Hypothalamus (tissue), 51 donors: ENCODE data around the gene AGPAT2.

Experiments
- DNase-seq, 51 donors: peaks; one replicate each; lab custom pipeline; 2025; lab: John Stamatoyannopoulos, UW

Gene AGPAT2

DNA sequence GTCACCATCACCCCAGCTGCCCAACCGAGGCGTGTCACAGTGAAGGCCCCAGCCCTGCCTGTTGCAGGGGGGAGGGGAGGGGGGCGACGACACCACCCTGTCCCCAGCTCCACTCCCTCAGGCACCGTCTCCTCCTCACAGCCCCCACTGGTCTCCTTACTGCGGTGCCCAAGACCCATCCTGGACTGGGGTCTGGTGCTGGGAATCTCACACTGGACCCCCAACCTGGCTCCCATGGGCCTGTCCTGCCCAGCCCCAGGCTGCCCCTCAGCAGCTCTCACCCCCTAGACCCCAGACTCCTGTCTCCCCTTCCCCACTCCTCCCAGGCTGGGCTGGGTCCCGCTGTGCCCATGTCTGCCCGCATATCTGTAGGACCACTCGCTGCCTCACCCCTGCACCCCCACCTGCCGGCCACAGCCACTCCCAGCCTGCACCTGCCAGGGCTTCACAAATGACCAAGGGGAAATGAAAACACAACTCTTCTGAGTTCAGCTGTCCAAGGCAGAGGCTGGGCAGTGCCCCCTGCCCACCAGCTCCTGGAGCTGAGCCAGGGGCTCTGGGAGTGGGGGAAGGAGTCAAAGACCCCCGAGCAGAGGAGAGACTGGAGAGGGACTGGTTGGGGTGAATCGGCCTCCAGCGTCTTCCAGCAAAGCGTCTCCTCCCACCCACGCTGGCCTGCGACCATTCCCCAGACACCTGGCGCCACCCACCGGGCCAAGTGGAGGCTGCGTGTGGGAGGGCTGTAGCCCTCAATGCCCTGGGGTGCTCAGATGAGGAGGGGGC, 57.2 kb downstream of the AGPAT2 start:
- DNase-seq, result peak in 20 of 51 donors; percentile 9 to 55 (median 22)

DNA sequence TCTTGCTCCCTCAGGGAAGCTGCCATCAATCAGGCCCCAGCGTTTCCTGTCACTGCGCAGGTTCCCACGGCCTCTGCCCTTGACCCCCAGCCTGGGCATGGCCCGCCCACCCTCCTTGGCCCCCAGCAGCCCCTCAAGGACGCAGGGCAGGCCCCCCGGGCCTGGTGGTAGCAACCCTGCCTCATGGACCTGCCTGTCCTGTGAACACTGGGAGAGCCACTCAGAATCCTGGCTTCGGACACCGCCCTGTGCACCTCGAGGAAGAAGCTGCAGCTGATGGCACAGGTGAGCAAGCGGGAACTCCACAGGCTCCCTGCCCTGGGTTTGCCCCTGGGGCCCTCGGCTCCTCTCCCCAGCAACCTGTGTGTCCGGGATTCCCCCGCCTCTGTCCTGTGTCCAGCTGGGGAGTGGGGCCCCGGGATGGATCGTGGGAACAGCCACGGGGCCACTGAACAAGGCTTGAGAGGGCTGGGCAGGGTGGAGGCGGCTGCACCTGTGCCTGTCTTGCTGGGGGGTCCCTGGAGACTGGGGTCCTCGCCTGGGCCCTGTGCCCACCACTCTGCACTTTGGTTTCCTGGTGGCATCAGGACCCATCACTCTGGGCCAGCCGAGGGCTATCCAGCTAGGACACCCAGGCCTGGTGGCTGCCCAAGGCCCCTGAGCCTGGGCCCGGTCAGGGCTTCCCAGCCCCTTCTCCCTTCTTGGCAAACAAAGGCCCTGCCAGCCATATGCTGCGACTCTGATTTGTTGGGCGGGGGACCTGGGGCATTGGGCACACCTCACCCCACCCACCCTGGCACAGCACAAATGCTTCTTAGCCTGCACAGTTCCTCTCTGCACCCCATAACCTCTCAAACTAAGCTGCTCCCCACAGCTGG, 58.0 kb downstream of the AGPAT2 start:
- no peak for DNase-seq

DNA sequence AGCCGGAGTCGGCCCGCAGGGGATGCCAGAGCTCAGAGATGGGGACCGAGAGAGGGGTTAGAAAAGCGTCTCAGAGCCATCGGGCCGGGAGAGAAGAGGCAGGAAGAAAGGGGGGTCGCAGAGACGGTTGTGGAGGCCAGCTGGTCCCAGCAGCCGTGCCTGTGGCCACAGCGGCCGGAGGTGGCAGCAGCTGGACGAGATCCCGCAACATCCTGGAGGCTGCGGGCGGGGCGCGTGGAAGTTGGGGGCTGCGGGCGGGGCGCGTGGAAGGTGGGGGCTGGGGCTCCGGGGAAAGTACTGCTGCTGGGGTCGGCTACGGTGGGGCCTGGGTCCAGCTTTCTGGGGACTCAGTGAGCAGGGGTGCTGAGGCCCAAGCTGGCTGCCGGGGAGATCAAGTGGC, 59.0 kb downstream of the AGPAT2 start:
- DNase-seq, result no peak

DNA sequence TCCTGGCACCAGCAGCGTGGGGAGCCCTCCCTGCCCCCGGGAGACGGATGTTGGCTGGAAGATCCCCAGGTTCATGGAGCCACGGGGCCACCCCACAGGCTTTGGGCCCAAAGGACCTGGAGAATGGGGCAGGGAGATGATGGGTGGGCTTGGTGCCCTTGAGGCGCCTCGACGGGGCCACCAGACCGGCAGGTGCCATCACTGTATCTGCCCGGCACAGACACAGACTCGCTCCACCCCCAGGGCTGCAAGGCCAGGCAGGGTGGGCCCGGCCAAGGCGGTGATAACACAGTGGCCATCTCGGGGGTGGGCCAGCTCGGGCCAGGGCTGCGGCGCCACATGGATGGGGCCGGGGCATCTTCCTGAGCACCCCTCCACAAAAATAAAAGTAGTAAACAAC, 59.6 kb downstream of the AGPAT2 start:
- no peak for DNase-seq

DNA sequence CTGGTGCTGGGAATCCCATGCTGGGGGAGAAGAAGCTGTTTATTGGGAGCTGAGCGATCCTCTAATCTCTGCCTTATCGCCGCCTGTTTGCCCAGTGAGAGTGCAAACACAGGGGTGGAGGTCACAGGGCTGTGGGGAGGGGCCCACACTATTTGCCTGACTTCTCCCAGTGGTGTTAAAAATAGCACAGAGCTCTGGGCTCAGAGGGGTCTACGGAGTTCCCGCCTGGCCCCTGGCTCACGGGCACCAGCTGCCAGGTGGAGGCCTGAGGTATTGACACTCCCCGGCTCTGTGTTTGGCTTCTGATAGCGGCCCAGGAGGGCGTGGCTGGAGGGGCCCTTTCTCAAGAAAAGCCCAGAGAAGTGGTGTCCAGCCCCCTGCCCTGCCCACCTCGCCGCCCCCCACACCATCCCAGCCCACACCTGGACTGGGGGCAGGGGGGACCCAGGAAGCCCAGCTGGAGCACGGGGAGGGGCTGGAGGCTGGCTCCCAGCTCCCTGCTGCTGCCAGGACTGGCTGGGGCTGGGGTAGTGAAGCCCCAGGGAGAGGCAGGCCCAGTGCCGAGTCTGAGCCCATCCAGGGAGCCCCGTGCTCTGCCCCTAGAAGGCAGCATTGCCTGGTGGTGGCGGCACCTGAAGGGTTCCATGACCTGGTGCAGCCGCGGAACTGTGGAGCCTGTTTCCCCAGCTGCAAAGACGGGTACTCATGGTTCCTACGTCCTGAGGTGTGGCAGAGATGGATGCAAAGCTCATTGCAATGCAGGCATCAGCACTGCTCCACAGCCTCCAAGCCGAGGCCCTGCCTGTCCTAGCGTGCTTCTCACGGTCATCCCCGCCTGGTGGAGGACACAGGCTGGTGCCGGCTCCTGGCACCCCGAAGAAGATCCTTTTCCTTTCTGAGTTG, 60.3 kb downstream of the AGPAT2 start:
- no peak for DNase-seq

DNA sequence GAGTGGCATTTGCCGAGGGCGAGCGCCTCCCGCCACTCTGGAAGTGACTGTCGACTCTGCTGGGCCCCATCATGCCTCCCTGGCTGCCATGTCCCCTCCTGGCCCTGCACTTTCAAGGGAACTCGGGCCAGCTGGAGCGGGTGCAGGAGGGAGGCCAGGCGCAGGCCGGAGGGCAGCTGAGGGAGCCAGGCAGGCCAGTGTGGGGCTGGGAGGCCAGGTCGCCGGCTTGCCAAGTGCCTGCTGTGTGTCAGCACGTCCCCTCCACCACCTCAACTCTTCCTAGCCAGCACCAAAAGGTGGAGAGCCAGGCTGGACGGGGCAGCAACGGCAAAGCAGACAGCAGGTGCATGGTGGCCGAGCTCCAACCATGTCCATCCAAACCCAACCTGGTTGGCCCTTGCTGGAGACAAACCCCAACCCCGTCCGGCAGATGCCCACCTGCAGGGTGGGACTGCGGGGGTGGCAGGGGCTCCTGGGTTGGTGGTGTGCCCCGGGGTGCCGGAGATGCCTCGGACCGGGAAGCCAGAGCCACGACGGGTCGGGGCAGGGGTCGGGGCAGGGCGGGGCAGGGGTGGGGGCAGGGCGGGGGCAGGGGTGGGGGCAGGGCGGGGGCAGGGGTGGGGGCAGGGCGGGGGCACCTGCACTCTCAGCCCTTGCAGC, 61.1 kb downstream of the AGPAT2 start:
- DNase-seq, result no peak

DNA sequence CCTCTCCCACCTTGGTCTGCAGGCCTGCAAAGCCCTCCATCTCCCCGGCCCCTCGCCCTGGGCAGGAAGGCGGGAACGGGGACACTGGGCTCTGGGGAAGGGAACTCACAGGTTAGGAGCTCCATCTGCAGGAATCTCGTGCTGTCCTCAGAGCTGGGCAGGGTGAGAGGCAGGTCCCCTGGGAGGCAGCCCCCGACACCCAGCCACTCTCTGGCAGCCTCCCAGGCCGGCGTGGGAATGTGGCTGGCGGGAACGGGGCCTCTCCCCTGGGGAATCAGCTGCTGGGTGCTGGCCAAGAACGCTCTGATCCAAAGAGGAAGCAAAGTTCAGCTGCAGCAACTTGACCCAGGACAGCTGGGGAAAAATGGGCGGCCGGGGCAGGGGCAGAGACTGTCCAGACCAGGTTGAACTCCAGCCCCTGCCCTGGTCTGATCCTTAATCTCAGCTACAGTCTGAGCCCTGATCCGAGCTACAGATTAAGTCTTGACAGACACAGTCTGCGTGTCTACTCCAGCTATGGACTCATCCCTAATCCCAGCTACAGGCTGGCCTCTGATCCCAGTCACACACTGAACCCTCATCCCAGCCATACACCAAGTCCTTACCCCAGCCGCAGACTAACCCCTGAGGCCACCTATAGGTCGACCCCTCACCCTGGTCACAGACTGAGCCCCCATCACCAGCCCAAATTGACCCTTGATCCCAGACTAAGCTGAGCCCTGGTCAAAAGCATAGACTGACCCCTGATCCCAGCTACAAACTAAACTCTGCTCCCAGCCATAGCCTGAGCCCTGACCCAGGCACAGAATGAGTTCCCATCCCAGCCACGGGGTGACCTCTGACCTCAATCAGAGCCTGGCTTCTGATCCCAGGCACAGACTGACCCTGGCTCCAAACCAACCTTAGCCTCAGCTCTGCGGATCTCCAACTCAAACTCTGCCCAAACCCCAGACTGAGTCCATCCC, 61.9 kb downstream of the AGPAT2 start:
- peak in 32 of 51 donors; percentile 10 to 70 (median 37) for DNase-seq

DNA sequence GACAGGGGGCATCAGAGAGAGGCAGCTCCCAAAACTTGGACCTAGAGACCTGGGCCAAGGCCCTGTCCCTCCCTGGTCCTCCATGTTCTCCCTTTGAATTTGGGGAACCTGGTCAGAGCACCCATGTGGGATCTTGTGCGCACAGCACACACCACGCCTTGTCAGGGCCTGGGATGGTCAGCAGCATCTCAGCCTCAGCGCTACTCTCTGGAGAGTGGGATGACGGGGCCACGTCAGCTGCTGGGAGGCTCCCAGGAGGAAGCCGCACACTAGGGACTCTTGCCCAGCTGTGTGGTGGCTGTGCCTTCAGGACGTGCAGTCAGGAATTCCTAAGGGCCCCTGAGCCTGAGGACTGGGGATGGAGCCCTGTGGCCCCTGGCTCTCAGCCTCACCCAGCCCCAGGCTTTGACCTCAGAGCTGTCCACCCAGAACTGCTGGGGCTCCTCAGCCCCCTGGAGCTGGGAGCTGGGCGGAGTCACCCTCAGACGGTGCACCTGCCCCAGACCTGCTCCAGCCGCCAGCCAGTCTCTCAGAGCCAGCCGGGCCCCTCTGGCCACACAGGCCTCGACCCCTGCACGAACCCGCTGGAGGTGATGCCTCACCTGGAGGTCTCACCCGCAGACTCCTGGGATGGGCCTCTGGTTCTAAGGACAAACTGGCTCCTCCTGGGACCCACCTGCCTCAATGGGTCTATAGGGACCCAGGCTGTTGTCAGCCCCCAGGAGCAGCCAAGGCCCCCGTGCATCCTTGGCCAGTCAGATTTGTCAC, 62.9 kb downstream of the AGPAT2 start:
- no peak for DNase-seq

DNA sequence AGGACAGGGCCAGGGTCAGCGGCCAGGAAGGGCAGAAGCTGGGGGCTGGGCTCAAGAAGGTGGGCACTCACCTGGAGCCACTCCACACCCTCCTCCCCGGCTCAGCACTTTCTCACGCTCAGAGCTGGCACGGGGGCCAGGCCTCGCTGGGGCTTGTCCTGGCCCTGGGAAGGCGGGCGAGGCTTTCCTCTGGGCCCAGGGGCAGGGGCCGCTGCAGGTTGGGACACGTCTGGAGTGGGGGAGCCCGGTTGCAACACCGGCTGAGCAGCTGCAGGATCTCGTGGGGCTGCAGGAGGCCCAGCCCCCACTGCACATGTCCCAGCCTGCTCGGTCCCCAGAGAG, 63.4 kb downstream of the AGPAT2 start:
- DNase-seq, result no peak
